Stimulated activated CD4-positive, alpha-beta T cell treated with anti-CD3 and anti-CD28 coated beads, Interleukin-2, amount 100 ng/mL, for 4 hours (primary cell): ENCODE data around the gene KANTR.

Experiments
- DNase-seq: peaks from one replicate; pipeline ENCODE4 v3.0.0-alpha.2; 2020; ENCODE audit warnings: low read depth

Gene KANTR

DNA sequence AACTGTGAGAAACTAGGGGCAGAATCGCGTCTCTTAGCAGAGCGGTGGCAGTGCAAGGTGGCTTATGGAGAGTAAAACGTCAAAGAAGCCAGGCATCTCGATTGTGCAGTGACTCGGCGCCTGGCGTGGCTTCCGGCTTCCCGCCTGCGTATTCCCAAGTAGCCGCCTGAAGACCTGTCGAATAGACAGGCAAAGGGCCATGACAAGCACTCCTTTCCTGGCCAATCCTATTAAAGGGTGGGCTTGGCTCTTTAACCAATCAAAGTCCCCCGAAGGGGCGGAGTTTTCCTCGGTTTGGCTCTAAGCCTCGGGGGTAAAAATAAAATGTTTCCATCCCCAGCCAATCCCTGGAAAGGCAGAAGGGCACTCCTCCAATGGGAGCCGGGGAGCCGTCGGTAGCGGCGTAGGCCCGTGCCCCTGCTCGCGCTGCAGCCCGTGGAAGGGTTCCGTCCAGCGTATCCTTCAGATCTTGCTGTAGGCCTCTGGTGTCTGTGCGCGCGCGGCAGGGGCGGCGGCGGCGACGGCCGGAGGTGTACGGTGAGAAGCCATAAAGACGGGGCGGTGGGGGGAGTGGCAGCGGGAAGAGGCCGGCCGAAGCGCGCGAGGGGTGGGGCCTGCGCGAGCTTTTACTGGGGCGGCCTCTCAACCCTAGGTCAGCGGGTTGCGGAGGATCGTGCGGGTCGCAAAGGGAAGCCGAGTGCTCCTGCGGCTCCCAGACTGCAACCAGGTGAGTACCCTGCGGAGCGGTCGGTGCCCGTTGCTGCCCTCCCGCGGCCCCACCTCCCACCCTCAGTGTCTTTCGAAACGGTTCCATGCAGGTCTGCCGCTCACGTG is at the start of gene KANTR:
TSS of gene KANTR (plus strand) at position 395 of the 834 bp plus-strand sequence. CDS start 30,131 bp downstream, outside the sequence.
- DNase-seq, result peak; percentile 56

- DNase-seq, result no peak
Measured at GRCh38 chrX:53044995-53045394, 48.9 kb upstream of the KANTR start.

DNA sequence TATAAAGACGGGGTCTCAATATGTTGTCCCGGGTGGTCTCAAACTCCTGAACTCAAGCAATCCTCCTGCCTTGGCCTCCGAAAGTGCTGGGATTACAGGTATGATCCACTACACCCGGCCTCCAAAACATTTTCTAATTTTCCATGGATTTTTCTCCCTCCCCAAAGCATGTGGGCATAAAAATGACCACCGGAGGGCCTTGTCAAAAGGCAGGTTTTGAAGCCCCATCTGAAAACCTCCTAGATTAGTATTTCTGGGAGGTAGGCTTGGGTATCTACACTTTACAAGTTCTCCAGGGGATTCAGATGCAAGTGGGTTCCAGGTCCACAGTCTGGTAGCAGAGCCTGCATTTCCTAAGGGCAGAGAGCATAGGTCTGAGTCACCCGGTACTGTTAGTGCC is 46.7 kb upstream of the KANTR start:
- no peak for DNase-seq

GRCh38 chrX:53048169-53049126 is 45.5 kb upstream of the KANTR start, which contains the start of gene GPR173:
Gene GPR173, plus strand, starts transcription at chrX:53048789. Its CDS starts 27,833 bp downstream, at chrX:53076622.
- DNase-seq, result no peak

DNA sequence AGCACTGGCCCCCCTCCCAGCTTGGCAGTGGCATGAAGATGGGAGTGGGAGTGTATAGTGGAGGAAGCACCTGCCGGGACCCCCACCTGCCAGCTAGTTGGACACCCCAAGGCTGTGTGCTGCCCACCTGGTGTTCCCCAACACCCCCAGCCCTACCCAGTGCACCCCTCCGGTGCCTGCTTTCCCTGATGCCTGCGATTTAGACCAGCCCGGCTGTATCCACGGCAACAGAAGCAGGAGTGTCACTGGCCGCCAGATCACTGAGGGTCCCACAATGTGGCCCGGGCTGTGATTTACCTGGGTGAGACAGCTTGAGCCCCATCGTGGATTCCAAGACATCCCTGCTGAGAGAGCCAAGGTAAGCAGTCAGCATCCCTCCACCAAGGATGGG is 44.8 kb upstream of the KANTR start:
- no peak for DNase-seq

DNA sequence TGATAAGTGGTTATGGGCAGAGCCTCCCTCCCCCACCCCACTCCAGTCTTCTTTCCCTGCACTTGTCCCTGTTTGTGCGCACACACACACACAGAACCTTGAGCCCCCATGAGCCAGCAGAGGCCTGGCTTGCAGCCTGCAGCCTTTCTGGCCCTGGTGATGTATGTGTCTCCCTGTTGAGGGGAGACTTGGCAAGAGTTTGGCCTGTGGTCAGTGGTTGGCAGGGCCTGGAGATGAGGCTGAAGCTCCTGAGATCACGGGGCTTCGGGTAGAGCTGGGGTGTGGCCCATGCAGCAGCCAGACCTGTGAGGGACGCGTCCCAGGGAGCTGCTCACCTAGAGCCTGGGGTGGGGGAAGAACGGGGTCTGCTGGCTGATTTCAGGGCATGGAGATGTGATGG is 43.1 kb upstream of the KANTR start:
- no peak for DNase-seq

GRCh38 chrX:53055244-53055849 is 38.6 kb upstream of the KANTR start:
- DNase-seq, result no peak

DNA sequence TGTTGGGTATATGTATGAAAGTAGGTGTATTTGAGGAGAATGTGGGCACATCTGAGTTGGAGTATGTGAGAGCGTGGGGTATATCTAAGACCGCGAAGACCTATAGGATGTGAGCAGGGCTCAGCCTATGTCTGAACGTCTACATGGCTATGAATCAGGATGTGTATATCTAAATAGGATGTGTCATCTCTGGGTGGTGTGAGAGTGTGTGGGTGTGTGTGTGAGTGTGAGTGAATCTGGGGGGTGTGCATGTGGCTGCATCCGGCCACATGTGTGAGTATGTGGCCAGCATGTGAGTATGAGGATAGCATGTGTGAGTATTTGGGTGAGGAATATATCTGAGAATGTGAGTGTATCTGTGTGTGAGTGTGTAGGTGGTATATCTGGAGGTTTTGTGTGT is 37.6 kb upstream of the KANTR start:
- DNase-seq, result no peak

- DNase-seq, result no peak
Measured at GRCh38 chrX:53065104-53065503, 28.8 kb upstream of the KANTR start.

DNA sequence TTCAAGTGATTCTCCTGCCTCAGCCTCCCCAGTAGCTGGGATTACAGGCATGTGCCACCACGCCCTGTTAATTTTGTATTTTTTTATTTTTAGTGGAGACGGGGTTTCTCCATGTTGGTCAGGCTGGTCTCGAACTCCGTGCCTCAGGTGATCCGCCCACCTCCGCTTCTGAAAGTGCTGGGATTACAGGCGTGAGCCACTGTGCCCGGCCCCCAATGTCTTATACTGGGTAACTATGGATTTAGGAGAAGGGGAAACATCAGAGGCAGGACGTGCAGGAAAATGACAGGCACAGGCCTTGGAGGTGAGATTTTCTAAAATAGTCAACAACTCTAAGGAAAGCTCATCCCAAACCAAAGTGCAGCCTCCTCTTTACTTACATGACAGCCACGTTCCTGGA is 22.9 kb upstream of the KANTR start:
- no peak for DNase-seq

- peak; percentile 62 for DNase-seq
Measured at GRCh38 chrX:53071604-53072417, 22.1 kb upstream of the KANTR start.

DNA sequence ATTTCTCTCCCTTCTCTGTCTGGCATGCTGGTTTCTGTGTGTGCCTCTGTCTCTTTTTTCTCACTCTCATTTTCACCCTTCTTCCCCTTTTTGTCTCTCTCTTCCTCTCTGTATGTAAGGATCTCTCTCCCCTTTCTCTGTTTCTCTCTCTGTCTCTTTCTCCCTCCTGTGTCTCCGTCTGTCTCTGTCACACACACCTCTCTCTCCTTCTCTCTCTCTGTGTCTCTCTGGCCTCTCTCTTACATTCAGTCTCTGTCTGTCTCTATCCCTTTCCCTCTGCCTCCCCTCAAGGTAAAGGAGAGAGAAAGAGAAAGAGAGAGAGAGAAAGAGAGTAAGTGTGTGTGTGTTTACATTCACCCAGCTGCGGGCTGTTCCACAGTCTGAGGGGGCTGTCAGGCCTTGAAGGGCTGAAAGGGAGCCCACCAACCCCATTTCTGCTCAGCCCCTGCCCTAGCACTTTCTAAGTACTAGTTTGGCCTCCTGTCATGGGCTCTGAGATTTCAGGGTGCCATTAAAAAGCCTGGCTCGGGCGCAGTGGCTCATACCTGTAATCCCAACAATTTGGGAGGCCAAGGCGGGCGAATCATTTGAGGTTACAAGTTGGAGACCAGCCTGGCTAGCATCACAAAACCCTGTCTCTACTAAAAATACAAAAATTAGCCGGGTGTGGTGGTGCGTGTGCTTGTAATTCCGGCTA is 21.4 kb upstream of the KANTR start:
- DNase-seq, result no peak

- no peak for DNase-seq
Measured at GRCh38 chrX:53073115-53073586, 20.8 kb upstream of the KANTR start.

GRCh38 chrX:53075011-53075410 is 18.9 kb upstream of the KANTR start:
- DNase-seq, result no peak

DNA sequence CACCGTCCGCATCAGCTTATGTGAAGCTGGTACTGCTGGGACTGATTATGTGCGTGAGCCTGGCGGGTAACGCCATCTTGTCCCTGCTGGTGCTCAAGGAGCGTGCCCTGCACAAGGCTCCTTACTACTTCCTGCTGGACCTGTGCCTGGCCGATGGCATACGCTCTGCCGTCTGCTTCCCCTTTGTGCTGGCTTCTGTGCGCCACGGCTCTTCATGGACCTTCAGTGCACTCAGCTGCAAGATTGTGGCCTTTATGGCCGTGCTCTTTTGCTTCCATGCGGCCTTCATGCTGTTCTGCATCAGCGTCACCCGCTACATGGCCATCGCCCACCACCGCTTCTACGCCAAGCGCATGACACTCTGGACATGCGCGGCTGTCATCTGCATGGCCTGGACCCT is 17.3 kb upstream of the KANTR start:
- no peak for DNase-seq

- DNase-seq, result no peak
Measured at GRCh38 chrX:53077207-53078197, 16.4 kb upstream of the KANTR start.

DNA sequence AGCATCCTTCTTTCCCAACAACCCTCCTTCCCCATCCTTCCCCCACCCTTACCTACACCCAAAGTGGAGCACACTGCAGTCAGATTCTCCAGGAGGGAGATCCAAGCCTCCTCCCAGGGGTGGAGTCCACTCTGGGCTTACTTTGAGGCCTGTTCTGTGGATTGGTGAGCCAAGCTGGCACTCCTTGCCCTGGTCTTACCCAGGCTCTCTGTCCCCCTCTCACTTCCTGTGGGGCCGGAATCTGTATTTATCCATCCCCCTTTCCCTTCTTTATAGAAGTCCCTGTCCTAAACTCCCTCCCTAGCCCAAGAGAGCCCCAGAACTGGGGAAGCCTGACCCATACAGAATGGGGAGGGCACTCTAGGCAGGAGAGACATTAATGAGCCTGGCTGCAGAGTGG is 15.0 kb upstream of the KANTR start:
- no peak for DNase-seq

DNA sequence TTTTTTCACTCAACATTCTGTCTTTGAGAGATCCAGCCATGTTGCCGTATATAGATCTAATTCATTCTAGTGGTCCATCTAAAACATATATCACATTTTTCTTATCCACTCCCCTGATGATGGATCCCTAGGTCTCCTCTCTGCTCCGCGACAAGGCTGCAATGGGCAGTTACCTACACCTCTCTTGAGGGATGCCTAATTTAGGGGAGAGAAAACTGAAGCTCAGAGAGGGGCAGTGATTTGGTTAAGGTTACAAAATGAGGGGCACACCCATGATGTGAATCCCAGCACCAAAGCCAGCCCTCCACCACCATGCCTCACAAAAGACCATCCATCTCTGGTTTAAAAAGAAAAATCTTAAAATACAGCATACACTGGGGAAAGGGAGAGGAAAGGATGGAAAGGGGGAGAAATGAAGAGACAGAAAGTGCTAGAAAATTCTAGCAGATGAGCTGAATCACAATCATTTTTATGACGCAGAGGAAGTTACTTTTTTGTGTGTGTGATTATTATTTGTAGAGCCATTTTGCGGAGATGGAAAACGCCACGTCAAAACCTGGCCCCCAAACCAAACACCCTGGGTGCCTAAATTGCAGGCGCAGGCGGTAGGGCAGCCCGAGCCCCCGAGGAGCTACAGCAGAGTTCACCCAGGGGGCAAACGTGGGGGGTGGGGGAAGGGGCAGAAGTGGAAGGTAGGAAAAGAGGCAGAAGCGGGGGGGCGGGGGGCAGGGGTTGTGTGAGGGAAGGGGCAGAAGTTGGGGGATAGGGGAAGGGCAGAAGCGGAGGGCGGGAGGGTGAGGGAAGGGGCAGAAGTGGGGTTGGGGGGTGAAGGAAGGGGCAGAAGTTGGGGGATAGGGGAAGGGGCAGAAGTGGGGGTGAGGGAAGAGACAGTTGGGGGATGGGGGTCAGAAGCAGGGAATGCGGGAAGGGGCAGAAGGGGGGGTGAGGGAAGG is 13.0 kb upstream of the KANTR start:
- DNase-seq, result no peak
